ENCODE measurements around the gene AFP. TPM values are rescaled to one million over a fixed set of nuclear protein-coding genes. Genes with fewer than 3 reads are reported as not detected.

The AFP gene
- total RNA-seq, 1 donor = not detected

GRCh38 chr4:73429118-73429517 is 6.9 kb upstream of the AFP start:
- H4K20me1 ChIP-seq (ENCODE audit: insufficient read depth, low read length) = no peaks in the 10 kb centered on the region
- no peak for DNase-seq (ENCODE audit: insufficient read length, low spot score, missing footprints)
- no peaks in the 10 kb centered on the region for H3K79me2 ChIP-seq (ENCODE audit: insufficient read depth, low read length)
- no peaks in the 10 kb centered on the region for H3K4me1 ChIP-seq (ENCODE audit: insufficient read depth, low read length)
- no peaks in the 10 kb centered on the region for H3K36me3 ChIP-seq (ENCODE audit: insufficient read depth, low read length)
- H3K4me3 ChIP-seq (ENCODE audit: insufficient read depth, low read length) = no peak overlapping the region
- no peak overlapping the region for H3K4me2 ChIP-seq (ENCODE audit: insufficient read depth, low read length)
- H3K27ac ChIP-seq (ENCODE audit: low read depth, low read length) = no peak overlapping the region
- H2AFZ ChIP-seq (ENCODE audit: low read length) = no peak overlapping the region
- TF ChIP-seq CTCF (IDR thresholded peaks at IDR 0.05; ENCODE audit: extremely low read depth, low read depth, low read length) = no peak
- peaks cover 26% of the 10 kb centered on the region for H3K27me3 ChIP-seq (ENCODE audit: insufficient read depth, low read length)
- H3K9me3 ChIP-seq (ENCODE audit: low read depth, low read length) = no peaks in the 10 kb centered on the region

- no peak overlapping the region for H3K4me3 ChIP-seq (ENCODE audit: insufficient read depth, low read length)
- DNase-seq (ENCODE audit: insufficient read length, low spot score, missing footprints) = no peak
- no peaks in the 10 kb centered on the region for H3K9me3 ChIP-seq (ENCODE audit: low read depth, low read length)
- no peaks in the 10 kb centered on the region for H4K20me1 ChIP-seq (ENCODE audit: insufficient read depth, low read length)
- H3K36me3 ChIP-seq (ENCODE audit: insufficient read depth, low read length) = no peaks in the 10 kb centered on the region
- H3K27me3 ChIP-seq (ENCODE audit: insufficient read depth, low read length) = peaks cover 26% of the 10 kb centered on the region
- no peaks in the 10 kb centered on the region for H3K4me1 ChIP-seq (ENCODE audit: insufficient read depth, low read length)
- H3K79me2 ChIP-seq (ENCODE audit: insufficient read depth, low read length) = no peaks in the 10 kb centered on the region
- H3K27ac ChIP-seq (ENCODE audit: low read depth, low read length) = no peak overlapping the region
- H2AFZ ChIP-seq (ENCODE audit: low read length) = no peak overlapping the region
- TF ChIP-seq CTCF (IDR thresholded peaks at IDR 0.05; ENCODE audit: extremely low read depth, low read depth, low read length) = no peak
- H3K4me2 ChIP-seq (ENCODE audit: insufficient read depth, low read length) = no peak overlapping the region
Measured at GRCh38 chr4:73429826-73430587, 6.0 kb upstream of the AFP start.

- H3K27me3 ChIP-seq (ENCODE audit: insufficient read depth, low read length) = peaks cover 29% of the 10 kb centered on the region
- DNase-seq (ENCODE audit: insufficient read length, low spot score, missing footprints) = no peak
- no peak overlapping the region for H3K27ac ChIP-seq (ENCODE audit: low read depth, low read length)
- H3K4me2 ChIP-seq (ENCODE audit: insufficient read depth, low read length) = no peak overlapping the region
- no peaks in the 10 kb centered on the region for H3K36me3 ChIP-seq (ENCODE audit: insufficient read depth, low read length)
- H2AFZ ChIP-seq (ENCODE audit: low read length) = no peak overlapping the region
- no peaks in the 10 kb centered on the region for H4K20me1 ChIP-seq (ENCODE audit: insufficient read depth, low read length)
- no peaks in the 10 kb centered on the region for H3K79me2 ChIP-seq (ENCODE audit: insufficient read depth, low read length)
- no peak overlapping the region for H3K4me3 ChIP-seq (ENCODE audit: insufficient read depth, low read length)
- no peak for TF ChIP-seq CTCF (IDR thresholded peaks at IDR 0.05; ENCODE audit: extremely low read depth, low read depth, low read length)
- H3K4me1 ChIP-seq (ENCODE audit: insufficient read depth, low read length) = no peaks in the 10 kb centered on the region
- no peaks in the 10 kb centered on the region for H3K9me3 ChIP-seq (ENCODE audit: low read depth, low read length)
Measured at GRCh38 chr4:73431813-73432168, 4.2 kb upstream of the AFP start.

GRCh38 chr4:73432169-73433000 is 3.6 kb upstream of the AFP start:
- H3K4me1 ChIP-seq (ENCODE audit: insufficient read depth, low read length) = no peaks in the 10 kb centered on the region
- DNase-seq (ENCODE audit: insufficient read length, low spot score, missing footprints) = no peak
- TF ChIP-seq CTCF (IDR thresholded peaks at IDR 0.05; ENCODE audit: extremely low read depth, low read depth, low read length) = no peak
- H3K79me2 ChIP-seq (ENCODE audit: insufficient read depth, low read length) = no peaks in the 10 kb centered on the region
- no peak overlapping the region for H2AFZ ChIP-seq (ENCODE audit: low read length)
- H3K9me3 ChIP-seq (ENCODE audit: low read depth, low read length) = no peaks in the 10 kb centered on the region
- H3K27ac ChIP-seq (ENCODE audit: low read depth, low read length) = no peak overlapping the region
- no peaks in the 10 kb centered on the region for H4K20me1 ChIP-seq (ENCODE audit: insufficient read depth, low read length)
- no peaks in the 10 kb centered on the region for H3K36me3 ChIP-seq (ENCODE audit: insufficient read depth, low read length)
- H3K27me3 ChIP-seq (ENCODE audit: insufficient read depth, low read length) = peaks cover 29% of the 10 kb centered on the region
- no peak overlapping the region for H3K4me3 ChIP-seq (ENCODE audit: insufficient read depth, low read length)
- H3K4me2 ChIP-seq (ENCODE audit: insufficient read depth, low read length) = no peak overlapping the region

Data from osteoblast (primary cell).